Uterus (tissue), 4 donors: ENCODE results near the gene AJAP1. TPM values are rescaled to one million over a fixed set of nuclear protein-coding genes. Genes with fewer than 3 reads are reported as not detected.

ENCODE experiments used
- DNase-seq, 2 donors: peaks; one replicate each; pipeline ENCODE4 v3.0.0-alpha.2; 2019 to 2020
- H3K27ac ChIP-seq, 2 donors: fragments of 200-600 bp; sonication (generic); 1 replicate in 1 of 2; 2 replicates in 1 of 2; pipeline ENCODE4 v1.5.1; 2016 to 2018
- H3K27me3 ChIP-seq, 2 donors: fragments of 200-600 bp; sonication (generic); one replicate each; pipeline ENCODE4 v1.5.1; 2018 to 2019; ENCODE audit warnings: control low read depth in 1 of 2
- H3K36me3 ChIP-seq, 2 donors: fragments of 200-600 bp; sonication (generic); one replicate each; pipeline ENCODE4 v1.5.1; 2019; ENCODE audit warnings: control low read depth in 1 of 2
- H3K4me1 ChIP-seq, 2 donors: fragments of 200-600 bp; sonication (generic); one replicate each; pipeline ENCODE4 v1.5.1; 2018 to 2019; ENCODE audit warnings: control low read depth in 1 of 2
- H3K4me3 ChIP-seq, 2 donors: fragments of 200-600 bp; sonication (generic); 1 replicate in 1 of 2; 2 replicates in 1 of 2; pipeline ENCODE4 v1.5.1; 2018 to 2019; ENCODE audit warnings: mild to moderate bottlenecking in 1 of 2
- H3K9me3 ChIP-seq, 2 donors: fragments of 200-600 bp; sonication (generic); one replicate each; pipeline ENCODE4 v1.5.1; 2019; ENCODE audit warnings: control low read depth in 1 of 2
- CTCF ChIP-seq, 4 experiments: fragments of 200-600 bp in 2 of 4; fragments of 450-650 bp in 2 of 4; sonication (generic) in 2 of 4; IDR thresholded peaks; one replicate each; pipeline ENCODE4 v1.5.1; 2016 to 2019; ENCODE audit warnings: antibody characterized with exemption in 4 of 4, mild to moderate bottlenecking in 2 of 4, moderate library complexity in 1 of 4
- POLR2A ChIP-seq, 2 donors: fragments of 450-650 bp; IDR thresholded peaks; one replicate each; pipeline ENCODE4 v1.6.1; 2016; ENCODE audit warnings: antibody characterized with exemption in 2 of 2, mild to moderate bottlenecking in 1 of 2, moderate library complexity in 1 of 2
- intact Hi-C: fragments of 100-400 bp; cut with DNase I; formaldehyde crosslinking; loops from one replicate; pipeline ENCODE4 v1.15.1; 2023; ENCODE audit warnings: low total_unique reads
- total RNA-seq, 4 donors: library from RNA; depleted of rRNA in 3 of 4; stranded (reverse); fragments of >200 nt in 3 of 4; gene quantifications; one replicate each; pipeline versions ENCODE4 v1.1.0 to v1.2.4, GENCODE V29; 2014 to 2023
- donor health status: DM: yes; HTN: yes; CAD: no.

The AJAP1 gene
- total RNA-seq, 4 donors from 2014 or later, result 0.97 to 2.7 (median 2.0) TPM; not detected in 1

- intact Hi-C loops, result no loop called here
- no peaks in the 10 kb centered on the region for H3K36me3 ChIP-seq
- DNase-seq, result no peak
- no peak overlapping the region for H3K27ac ChIP-seq
- H3K27me3 ChIP-seq, result no peaks in the 10 kb centered on the region
- H3K9me3 ChIP-seq, result no peaks in the 10 kb centered on the region
- no peak overlapping the region for H3K4me3 ChIP-seq
- TF ChIP-seq CTCF (IDR thresholded peaks at IDR 0.05), result no peak
- TF ChIP-seq POLR2A (IDR thresholded peaks at IDR 0.05), result no peak
- no peaks in the 10 kb centered on the region for H3K4me1 ChIP-seq
Measured at GRCh38 chr1:4674676-4675075, 20.3 kb downstream of the AJAP1 start.

- H3K4me3 ChIP-seq, result no peak overlapping the region
- no peaks in the 10 kb centered on the region for H3K4me1 ChIP-seq
- intact Hi-C loops, result no loop called here
- no peaks in the 10 kb centered on the region for H3K36me3 ChIP-seq
- H3K27ac ChIP-seq, result no peak overlapping the region
- TF ChIP-seq CTCF (IDR thresholded peaks at IDR 0.05) (no peak), POLR2A (IDR thresholded peaks at IDR 0.05) (no peak)
- DNase-seq, result no peak
- H3K27me3 ChIP-seq, result no peaks in the 10 kb centered on the region
- H3K9me3 ChIP-seq, result peaks cover 0 to 3% of the 10 kb centered on the region in 2 donors
Measured at GRCh38 chr1:4675454-4676186, 21.2 kb downstream of the AJAP1 start.

DNA sequence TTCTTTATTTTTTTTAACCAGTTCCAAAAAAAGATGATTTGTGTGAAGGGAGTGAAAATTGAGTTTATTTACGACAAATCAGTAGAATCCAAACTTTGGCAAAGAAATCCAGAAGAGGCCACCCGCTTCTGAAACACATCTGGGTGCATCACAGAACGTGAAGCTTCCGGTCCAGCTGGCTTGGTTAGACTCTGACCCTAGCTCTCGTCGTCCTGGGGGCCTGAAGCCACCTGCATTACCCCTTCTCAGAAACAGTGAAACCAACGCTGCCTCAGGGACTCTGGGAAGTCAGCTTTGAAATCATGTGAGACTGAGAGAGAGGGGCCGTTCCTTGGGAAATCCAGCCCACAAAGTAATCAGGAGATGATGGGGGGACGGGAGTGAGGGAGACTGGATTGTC, 21.8 kb downstream of the AJAP1 start:
- intact Hi-C loops, result no loop called here
- H3K27me3 ChIP-seq, result no peaks in the 10 kb centered on the region
- no peak overlapping the region for H3K4me3 ChIP-seq
- H3K36me3 ChIP-seq, result no peaks in the 10 kb centered on the region
- TF ChIP-seq POLR2A (IDR thresholded peaks at IDR 0.05) (no peak), CTCF (IDR thresholded peaks at IDR 0.05) (no peak)
- no peaks in the 10 kb centered on the region for H3K4me1 ChIP-seq
- no peak for DNase-seq
- H3K9me3 ChIP-seq, result peaks cover 0 to 3% of the 10 kb centered on the region in 2 donors
- no peak overlapping the region for H3K27ac ChIP-seq

DNA sequence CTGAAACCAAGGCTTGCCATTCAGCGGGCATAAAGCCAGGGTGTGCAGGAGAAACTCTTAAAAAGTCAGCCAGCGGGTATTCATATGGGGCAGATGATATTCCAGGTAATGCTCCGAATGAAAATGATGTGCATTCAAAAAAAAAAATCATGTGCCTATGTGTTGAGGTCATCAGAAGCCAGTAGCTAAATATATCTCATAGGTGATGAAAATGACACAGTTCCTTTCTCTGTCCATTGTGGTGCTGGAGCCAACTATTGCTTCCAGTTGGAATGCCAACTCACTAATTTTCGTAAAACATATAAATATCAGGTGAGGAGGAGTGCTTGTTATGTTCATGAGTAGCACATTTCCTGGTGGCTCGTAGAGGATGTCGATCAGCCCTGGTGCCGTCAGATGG, 23.2 kb downstream of the AJAP1 start:
- H3K27me3 ChIP-seq, result no peaks in the 10 kb centered on the region
- no peaks in the 10 kb centered on the region for H3K4me1 ChIP-seq
- no peak overlapping the region for H3K27ac ChIP-seq
- no peaks in the 10 kb centered on the region for H3K36me3 ChIP-seq
- no peak overlapping the region for H3K4me3 ChIP-seq
- DNase-seq, result no peak
- intact Hi-C loops, result no loop called here
- TF ChIP-seq CTCF (IDR thresholded peaks at IDR 0.05) (no peak), POLR2A (IDR thresholded peaks at IDR 0.05) (no peak)
- H3K9me3 ChIP-seq, result peaks cover 0 to 3% of the 10 kb centered on the region in 2 donors

- no peak for TF ChIP-seq CTCF (IDR thresholded peaks at IDR 0.05)
- TF ChIP-seq POLR2A (IDR thresholded peaks at IDR 0.05), result no peak
- Histone ChIP-seq H3K4me3 (no peak overlapping the region), H3K9me3 (peaks cover 0 to 3% of the 10 kb centered on the region in 2 donors), H3K36me3 (no peaks in the 10 kb centered on the region), H3K27me3 (no peaks in the 10 kb centered on the region), H3K27ac (no peak overlapping the region), H3K4me1 (no peaks in the 10 kb centered on the region)
- intact Hi-C loops, result no loop called here
- no peak for DNase-seq
Measured at GRCh38 chr1:4678066-4678717, 23.8 kb downstream of the AJAP1 start.
